ENCODE results near the gene CASP9. TPM values are rescaled to one million over a fixed set of nuclear protein-coding genes. Genes with fewer than 3 reads are reported as not detected.

Gene CASP9
- total RNA-seq, 1 experiment from 2014 or later = 12.4 TPM

DNA sequence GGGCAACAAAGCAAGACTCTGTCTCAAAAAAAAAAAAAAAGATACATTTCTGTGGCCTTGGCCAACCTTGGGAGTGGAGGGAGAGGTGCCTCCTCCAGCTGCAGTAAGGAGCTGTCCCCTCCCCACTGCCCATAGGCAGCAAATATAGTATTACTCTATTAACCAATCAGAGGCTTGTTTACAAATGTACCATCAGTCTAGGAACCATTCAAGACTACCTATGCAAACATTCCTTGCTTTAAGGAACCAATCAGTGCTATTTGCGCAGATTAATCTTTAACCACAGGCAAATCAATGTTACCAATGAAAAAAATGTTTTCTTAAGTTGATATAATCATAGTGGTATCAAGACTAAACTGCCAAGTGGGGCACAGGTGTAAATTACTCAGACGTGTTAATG is 66.4 kb downstream of the CASP9 start:
- CTCF ChIA-PET = no interaction called here
- no peaks in the 10 kb centered on the region for H3K36me3 ChIP-seq (ENCODE audit: low read depth)
- no peaks in the 10 kb centered on the region for H3K79me2 ChIP-seq (ENCODE audit: low read depth)
- no peaks in the 10 kb centered on the region for H3K27me3 ChIP-seq (ENCODE audit: insufficient read depth, low read depth)
- no peaks in the 10 kb centered on the region for H4K20me1 ChIP-seq (ENCODE audit: insufficient read depth)
- no peaks in the 10 kb centered on the region for H3K9me2 ChIP-seq (ENCODE audit: insufficient read depth)
- no TSS peak for BruUV-seq (replicated peaks)
- H3K9me3 ChIP-seq (ENCODE audit: insufficient read depth, low read depth) = no peaks in the 10 kb centered on the region
- no peak overlapping the region for H3K4me2 ChIP-seq
- no peak overlapping the region for H2AFZ ChIP-seq
- TF ChIP-seq EZH2 (IDR thresholded peaks at IDR 0.05; ENCODE audit: low read depth) = no peak
- TF ChIP-seq, protein P1, sequence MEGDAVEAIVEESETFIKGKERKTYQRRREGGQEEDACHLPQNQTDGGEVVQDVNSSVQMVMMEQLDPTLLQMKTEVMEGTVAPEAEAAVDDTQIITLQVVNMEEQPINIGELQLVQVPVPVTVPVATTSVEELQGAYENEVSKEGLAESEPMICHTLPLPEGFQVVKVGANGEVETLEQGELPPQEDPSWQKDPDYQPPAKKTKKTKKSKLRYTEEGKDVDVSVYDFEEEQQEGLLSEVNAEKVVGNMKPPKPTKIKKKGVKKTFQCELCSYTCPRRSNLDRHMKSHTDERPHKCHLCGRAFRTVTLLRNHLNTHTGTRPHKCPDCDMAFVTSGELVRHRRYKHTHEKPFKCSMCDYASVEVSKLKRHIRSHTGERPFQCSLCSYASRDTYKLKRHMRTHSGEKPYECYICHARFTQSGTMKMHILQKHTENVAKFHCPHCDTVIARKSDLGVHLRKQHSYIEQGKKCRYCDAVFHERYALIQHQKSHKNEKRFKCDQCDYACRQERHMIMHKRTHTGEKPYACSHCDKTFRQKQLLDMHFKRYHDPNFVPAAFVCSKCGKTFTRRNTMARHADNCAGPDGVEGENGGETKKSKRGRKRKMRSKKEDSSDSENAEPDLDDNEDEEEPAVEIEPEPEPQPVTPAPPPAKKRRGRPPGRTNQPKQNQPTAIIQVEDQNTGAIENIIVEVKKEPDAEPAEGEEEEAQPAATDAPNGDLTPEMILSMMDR (conservative IDR thresholded peaks at IDR 0.05) = no peak
- H3K4me1 ChIP-seq (replicated peaks; ENCODE audit: insufficient read depth) = peaks cover 15% of the 10 kb centered on the region
- intact Hi-C loops (cut with micrococcal nuclease; ENCODE audit: unreplicated experiment) = no loop called here
- H3F3A ChIP-seq (ENCODE audit: insufficient read depth, low read depth) = peaks cover 6% of the 10 kb centered on the region; the same call in 1 of the 2 replicates
- no peak overlapping the region for H3K27ac ChIP-seq
- no peak for DNase-seq
- no peak overlapping the region for H3K4me3 ChIP-seq
- POLR2A ChIA-PET (ENCODE audit: unreplicated experiment) = no interaction called here

DNA sequence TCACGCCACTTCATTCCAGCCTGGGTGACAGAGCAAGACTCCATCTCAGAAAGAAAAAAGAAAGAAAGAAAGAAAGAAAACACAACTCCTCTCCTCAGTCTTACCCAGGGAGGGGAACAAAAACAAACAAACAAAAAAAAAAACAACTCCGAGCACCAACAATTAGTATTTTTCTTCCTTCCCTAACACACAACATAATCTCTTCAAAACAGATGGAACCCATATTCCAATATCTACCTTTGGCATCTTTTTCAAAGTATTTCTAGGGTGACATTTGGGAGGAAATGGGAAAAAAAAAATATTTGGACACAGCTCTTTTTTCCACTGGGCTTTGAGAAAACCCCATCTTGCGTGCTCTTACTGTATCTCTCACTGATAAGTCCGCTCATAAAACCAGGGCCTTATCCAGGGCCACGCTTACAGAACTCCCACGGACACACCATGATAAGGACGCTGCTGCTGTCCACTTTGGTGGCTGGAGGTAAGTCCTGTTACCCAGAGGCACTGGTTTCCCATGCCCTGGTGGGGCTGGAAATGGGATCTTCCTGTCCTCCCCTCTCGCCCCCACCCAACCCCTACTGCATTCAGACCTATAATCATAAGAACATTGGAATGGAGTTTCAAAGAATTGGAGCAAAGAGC is 67.6 kb downstream of the CASP9 start, which contains the start of gene CELA2A:
TSS of gene CELA2A (plus strand) at position 420 of the 642 bp plus-strand sequence. CDS start at position 442, 22 bp downstream.
- Histone ChIP-seq H3K4me3 (no peak within 1 kb of the TSS), H3K79me2 (ENCODE audit: low read depth) (no peaks in the 10 kb centered on the region), H4K20me1 (ENCODE audit: insufficient read depth) (no peaks in the 10 kb centered on the region), H3K9me2 (ENCODE audit: insufficient read depth) (no peaks in the 10 kb centered on the region), H3F3A (ENCODE audit: insufficient read depth, low read depth) (peaks cover 6% of the 10 kb centered on the region; the same call in 1 of the 2 replicates), H3K9me3 (ENCODE audit: insufficient read depth, low read depth) (no peaks in the 10 kb centered on the region), H3K4me2 (no peak within 1 kb of the TSS), H3K4me1 (replicated peaks; ENCODE audit: insufficient read depth) (peaks cover 15% of the 10 kb centered on the region), H3K36me3 (ENCODE audit: low read depth) (no peaks in the 10 kb centered on the region), H2AFZ (no peak within 1 kb of the TSS), H3K27ac (no peak within 1 kb of the TSS), H3K27me3 (ENCODE audit: insufficient read depth, low read depth) (no peaks in the 10 kb centered on the region)
- BruUV-seq (replicated peaks) = no TSS peak
- no peak for DNase-seq
- intact Hi-C loops (cut with micrococcal nuclease; ENCODE audit: unreplicated experiment) = no loop called here
- no peak for TF ChIP-seq EZH2 (IDR thresholded peaks at IDR 0.05; ENCODE audit: low read depth)
- TF ChIP-seq, protein P1 (conservative IDR thresholded peaks at IDR 0.05) = no peak
- CTCF ChIA-PET = interaction anchor here (0.6 kb wide), 1 partner anchor 1043 kb away, joined by 4 read pairs; no protein-coding TSS in a partner anchor
- POLR2A ChIA-PET (ENCODE audit: unreplicated experiment) = no interaction called here

DNA sequence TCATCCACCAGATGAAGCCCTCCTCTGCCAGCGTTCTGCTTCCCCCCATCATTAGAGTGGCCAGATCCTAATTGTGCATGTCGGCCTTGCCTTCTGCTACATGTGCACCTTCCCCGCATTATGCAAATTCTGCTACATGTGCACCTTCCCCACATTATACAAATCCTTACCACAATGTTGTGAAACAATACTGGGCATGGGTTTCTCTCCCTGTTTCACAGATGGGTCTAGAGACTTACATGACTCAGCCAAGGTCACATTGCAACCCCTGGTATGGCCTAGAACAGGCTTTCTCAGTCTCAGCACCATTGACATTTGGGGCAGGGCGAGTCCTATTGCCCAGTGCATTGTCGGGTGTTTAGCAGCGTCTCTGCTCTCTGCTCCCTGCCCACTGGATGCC is 68.5 kb downstream of the CASP9 start:
- intact Hi-C loops (cut with micrococcal nuclease; ENCODE audit: unreplicated experiment) = no loop called here
- peaks cover 15% of the 10 kb centered on the region for H3K4me1 ChIP-seq (replicated peaks; ENCODE audit: insufficient read depth)
- BruUV-seq (replicated peaks) = no TSS peak

More for the DNA sequence above, 68.5 kb downstream of the CASP9 start:
- no peak for DNase-seq
- Histone ChIP-seq H3K4me2 (no peak overlapping the region), H3K27me3 (ENCODE audit: insufficient read depth, low read depth) (no peaks in the 10 kb centered on the region), H3K9me3 (ENCODE audit: insufficient read depth, low read depth) (no peaks in the 10 kb centered on the region), H3K9me2 (ENCODE audit: insufficient read depth) (no peaks in the 10 kb centered on the region), H3K4me3 (no peak overlapping the region), H4K20me1 (ENCODE audit: insufficient read depth) (no peaks in the 10 kb centered on the region), H3K27ac (no peak overlapping the region), H2AFZ (no peak overlapping the region), H3K79me2 (ENCODE audit: low read depth) (no peaks in the 10 kb centered on the region), H3K36me3 (ENCODE audit: low read depth) (no peaks in the 10 kb centered on the region), H3F3A (ENCODE audit: insufficient read depth, low read depth) (peaks cover 6% of the 10 kb centered on the region; the same call in 1 of the 2 replicates)
- ChIA-PET CTCF (no interaction called here), POLR2A (ENCODE audit: unreplicated experiment) (no interaction called here)
- TF ChIP-seq EZH2 (IDR thresholded peaks at IDR 0.05; ENCODE audit: low read depth) = no peak
- TF ChIP-seq, protein P1 (conservative IDR thresholded peaks at IDR 0.05) = no peak

Measured in PC-9 (cell line).